Gastrocnemius medialis (tissue), 4 donors: ENCODE results near the gene PCGF6.

Experiments
- CTCF ChIP-seq, 5 experiments: fragments of 450-650 bp in 3 of 5; fragments of 200-600 bp in 2 of 5; sonication (generic) in 2 of 5; IDR thresholded peaks in 4 of 5; conservative IDR thresholded peaks in 1 of 5; 1 replicate in 4 of 5; 2 replicates in 1 of 5; pipeline ENCODE4 v1.5.1; 2016 to 2019; ENCODE audit warnings: antibody characterized with exemption in 5 of 5, mild to moderate bottlenecking in 3 of 5, moderate library complexity in 3 of 5
- POLR2A ChIP-seq, 2 donors: fragments of 450-650 bp; IDR thresholded peaks; one replicate each; pipeline ENCODE4 v1.6.1; 2017; ENCODE audit warnings: antibody characterized with exemption in 2 of 2, mild to moderate bottlenecking in 2 of 2, moderate library complexity in 2 of 2

GRCh38 chr10:103259989-103260388 lies 91.0 kb downstream of the PCGF6 start:
- TF ChIP-seq CTCF (IDR thresholded peaks at IDR 0.05 in 4 of 5, conservative IDR thresholded peaks at IDR 0.05 in 1 of 5) (no peak), POLR2A (IDR thresholded peaks at IDR 0.05) (no peak)
